A673 (cell line): ENCODE measurements around the gene MRPS11.

Experiments used
- EZH2 ChIP-seq: fragments of 200-600 bp; sonication (generic); IDR thresholded peaks from 2 replicates; pipeline ENCODE4 v1.6.1; 2017; ENCODE audit warnings: borderline replicate concordance, low read depth, mild to moderate bottlenecking, mixed read lengths, antibody characterized with exemption, low read length; ENCODE audit not compliant: poor library complexity, severe bottlenecking
- TF ChIP-seq, protein P1 (sequence below): fragments of 300-800, 200-600 bp; sonication (generic); conservative IDR thresholded peaks from 2 replicates; pipeline ENCODE4 v1.5.1; 2017; ENCODE audit warnings: low read depth, mild to moderate bottlenecking, antibody characterized with exemption, low read length, moderate library complexity, mixed read lengths

DNA sequence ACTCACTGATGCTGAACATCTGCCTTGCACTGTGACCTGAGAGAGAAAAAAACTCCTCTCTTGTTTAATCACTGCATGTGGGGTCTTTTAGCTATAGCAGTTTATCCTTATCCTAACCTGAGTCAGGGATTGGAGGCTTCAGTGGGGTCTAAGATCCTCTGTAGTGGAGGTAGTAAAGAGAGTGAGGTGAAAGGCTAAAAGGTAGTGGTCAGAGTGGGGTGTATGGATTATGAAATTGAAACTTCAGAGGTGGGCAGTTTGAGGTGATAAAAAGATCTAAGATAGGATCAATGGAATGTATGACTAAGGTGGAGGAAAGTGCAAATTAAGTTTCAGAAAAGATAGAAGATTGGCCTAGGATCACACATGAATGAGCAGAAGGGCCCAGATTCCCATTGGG, 42.5 kb downstream of the MRPS11 start:
- TF ChIP-seq, protein P1, sequence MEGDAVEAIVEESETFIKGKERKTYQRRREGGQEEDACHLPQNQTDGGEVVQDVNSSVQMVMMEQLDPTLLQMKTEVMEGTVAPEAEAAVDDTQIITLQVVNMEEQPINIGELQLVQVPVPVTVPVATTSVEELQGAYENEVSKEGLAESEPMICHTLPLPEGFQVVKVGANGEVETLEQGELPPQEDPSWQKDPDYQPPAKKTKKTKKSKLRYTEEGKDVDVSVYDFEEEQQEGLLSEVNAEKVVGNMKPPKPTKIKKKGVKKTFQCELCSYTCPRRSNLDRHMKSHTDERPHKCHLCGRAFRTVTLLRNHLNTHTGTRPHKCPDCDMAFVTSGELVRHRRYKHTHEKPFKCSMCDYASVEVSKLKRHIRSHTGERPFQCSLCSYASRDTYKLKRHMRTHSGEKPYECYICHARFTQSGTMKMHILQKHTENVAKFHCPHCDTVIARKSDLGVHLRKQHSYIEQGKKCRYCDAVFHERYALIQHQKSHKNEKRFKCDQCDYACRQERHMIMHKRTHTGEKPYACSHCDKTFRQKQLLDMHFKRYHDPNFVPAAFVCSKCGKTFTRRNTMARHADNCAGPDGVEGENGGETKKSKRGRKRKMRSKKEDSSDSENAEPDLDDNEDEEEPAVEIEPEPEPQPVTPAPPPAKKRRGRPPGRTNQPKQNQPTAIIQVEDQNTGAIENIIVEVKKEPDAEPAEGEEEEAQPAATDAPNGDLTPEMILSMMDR = no peak
- TF ChIP-seq EZH2 = no peak
